Stimulated activated CD4-positive, alpha-beta T cell treated with anti-CD3 and anti-CD28 coated beads, Interleukin-4, amount 100 ng/mL, for 1 hour (primary cell): ENCODE measurements around the gene SESN1.
"Not testable (repeated sequence)": the region's sequence is repeated elsewhere in the genome, so short reads cannot be mapped to it uniquely, and the experiment has no call there.

ENCODE experiments used
- DNase-seq: peaks from one replicate; pipeline ENCODE4 v3.0.0-alpha.2; 2020

SESN1 gene

GRCh38 chr6:108995296-108995695 is 99.3 kb downstream of the SESN1 start:
- DNase-seq, result no peak

- DNase-seq, result no peak
Measured at GRCh38 chr6:108993876-108994275, 100.8 kb downstream of the SESN1 start.

GRCh38 chr6:108989700-108990099 is 104.9 kb downstream of the SESN1 start:
- no peak for DNase-seq

GRCh38 chr6:108988765-108989164 is 105.9 kb downstream of the SESN1 start:
- no peak for DNase-seq

- no peak for DNase-seq
Measured at GRCh38 chr6:108988296-108988695, 106.3 kb downstream of the SESN1 start.

GRCh38 chr6:108987156-108987555 is 107.5 kb downstream of the SESN1 start:
- DNase-seq, result no peak

GRCh38 chr6:108985301-108985700 is 109.3 kb downstream of the SESN1 start:
- no peak for DNase-seq

GRCh38 chr6:108983151-108983550 is 111.5 kb downstream of the SESN1 start:
- DNase-seq, result no peak

GRCh38 chr6:108982154-108983113 is 112.2 kb downstream of the SESN1 start:
- DNase-seq, result no peak

- not testable (repeated sequence) for DNase-seq
Measured at GRCh38 chr6:108978638-108979037, 116.0 kb downstream of the SESN1 start.

GRCh38 chr6:108974201-108974600 is 120.4 kb downstream of the SESN1 start:
- DNase-seq, result no peak

- no peak for DNase-seq
Measured at GRCh38 chr6:108969776-108970175, 124.9 kb downstream of the SESN1 start.

GRCh38 chr6:108968325-108969316 is 126.0 kb downstream of the SESN1 start:
- DNase-seq, result no peak

- DNase-seq, result no peak
Measured at GRCh38 chr6:108966855-108967755, 127.5 kb downstream of the SESN1 start.

GRCh38 chr6:108966251-108966650 is 128.4 kb downstream of the SESN1 start:
- no peak for DNase-seq

GRCh38 chr6:108961985-108962384 is 132.7 kb downstream of the SESN1 start:
- no peak for DNase-seq

- DNase-seq, result no peak
Measured at GRCh38 chr6:108961077-108961476, 133.6 kb downstream of the SESN1 start.

GRCh38 chr6:108960601-108961000 is 134.0 kb downstream of the SESN1 start:
- DNase-seq, result no peak

- no peak for DNase-seq
Measured at GRCh38 chr6:108959972-108960582, 134.6 kb downstream of the SESN1 start.

- DNase-seq, result no peak
Measured at GRCh38 chr6:108958900-108959770, 135.5 kb downstream of the SESN1 start.

- no peak for DNase-seq
Measured at GRCh38 chr6:108957221-108957620, 137.4 kb downstream of the SESN1 start.
